ENCODE measurements around the gene CPSF7.
"Not testable (repeated sequence)": the region's sequence is repeated elsewhere in the genome, so short reads cannot be mapped to it uniquely, and the experiment has no call there.

The CPSF7 gene

DNA sequence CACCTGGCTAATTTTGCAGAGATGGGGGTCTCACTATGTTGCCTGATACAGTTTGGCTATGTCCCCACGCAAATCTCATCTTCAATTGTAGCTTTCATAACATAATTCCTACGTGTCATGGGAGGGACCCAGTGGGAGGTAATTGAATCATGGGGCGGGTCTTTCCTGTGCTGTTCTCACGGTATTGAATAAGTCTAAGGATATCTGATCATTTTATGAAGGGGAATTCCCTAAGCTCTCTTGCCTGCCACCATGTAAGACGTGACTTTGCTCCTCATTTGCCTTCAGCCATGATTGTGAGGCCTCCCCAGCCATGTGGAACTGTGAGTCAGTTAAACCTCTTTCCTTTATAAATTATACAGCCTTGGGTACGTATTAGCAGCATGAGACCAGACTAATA is 37.8 kb upstream of the CPSF7 start:
- not testable (repeated sequence) for H3K4me3 ChIP-seq (ENCODE audit: low read depth, low read length); H2AFZ ChIP-seq (ENCODE audit: low read length, unreplicated experiment); H3K4me1 ChIP-seq (ENCODE audit: control insufficient read depth, insufficient read depth, low read length, unreplicated experiment); H3K27me3 ChIP-seq (ENCODE audit: insufficient read depth, low read length); H3K36me3 ChIP-seq (ENCODE audit: insufficient read depth, low read length); H3K79me2 ChIP-seq (ENCODE audit: control insufficient read depth, insufficient read depth, low read length, unreplicated experiment); H3K27ac ChIP-seq (ENCODE audit: low read depth, low read length)

DNA sequence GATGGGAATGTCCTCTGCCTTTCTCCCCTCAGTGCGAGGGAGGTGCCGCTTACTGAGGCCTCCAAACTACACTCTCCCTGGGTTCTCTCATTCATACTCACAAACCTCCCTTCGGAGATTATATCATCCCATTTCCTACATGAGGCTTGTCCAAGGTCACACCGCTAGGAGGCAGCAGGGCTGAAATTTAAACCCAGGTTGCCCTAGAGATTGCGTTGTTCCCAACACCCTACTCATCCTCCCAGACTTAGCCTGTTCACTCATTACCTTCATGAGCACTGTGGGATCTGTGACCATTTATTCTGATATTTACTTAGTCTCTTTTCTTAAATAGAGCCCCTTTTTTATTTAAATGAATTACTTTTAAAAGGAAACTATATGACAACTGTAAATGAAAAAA is 31.2 kb upstream of the CPSF7 start:
- no peak overlapping the region for H2AFZ ChIP-seq (ENCODE audit: low read length, unreplicated experiment)
- no peak overlapping the region for H3K27ac ChIP-seq (ENCODE audit: low read depth, low read length)
- no peaks in the 10 kb centered on the region for H3K79me2 ChIP-seq (ENCODE audit: control insufficient read depth, insufficient read depth, low read length, unreplicated experiment)
- no peaks in the 10 kb centered on the region for H3K27me3 ChIP-seq (ENCODE audit: insufficient read depth, low read length)
- peaks cover 2% of the 10 kb centered on the region for H3K4me1 ChIP-seq (ENCODE audit: control insufficient read depth, insufficient read depth, low read length, unreplicated experiment)
- H3K4me3 ChIP-seq (ENCODE audit: low read depth, low read length), result no peak overlapping the region
- H3K36me3 ChIP-seq (ENCODE audit: insufficient read depth, low read length), result no peaks in the 10 kb centered on the region

DNA sequence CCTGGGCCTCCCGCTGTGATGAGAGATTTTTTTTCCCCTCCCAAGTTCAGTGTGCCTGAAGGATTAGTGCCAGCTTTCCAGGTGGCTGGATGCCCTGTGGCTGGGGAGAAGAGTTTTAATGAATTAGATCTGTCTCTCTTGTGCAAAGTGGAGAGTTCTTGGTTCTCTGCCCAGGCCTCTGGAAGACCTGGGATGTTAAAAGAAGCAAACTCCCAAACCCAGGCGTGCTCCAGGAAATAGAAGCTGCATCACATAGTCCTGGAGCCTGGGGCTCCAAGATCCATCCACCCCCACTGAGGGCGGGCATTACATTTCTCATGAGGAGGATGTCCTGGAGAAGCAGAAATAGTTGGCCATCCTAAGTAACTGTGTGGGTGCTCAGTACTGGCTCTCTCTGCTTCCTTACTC is 30.7 kb upstream of the CPSF7 start:
- Histone ChIP-seq H3K27me3 (ENCODE audit: insufficient read depth, low read length) (no peaks in the 10 kb centered on the region), H3K36me3 (ENCODE audit: insufficient read depth, low read length) (no peaks in the 10 kb centered on the region), H3K79me2 (ENCODE audit: control insufficient read depth, insufficient read depth, low read length, unreplicated experiment) (no peaks in the 10 kb centered on the region), H3K4me1 (ENCODE audit: control insufficient read depth, insufficient read depth, low read length, unreplicated experiment) (peaks cover 2% of the 10 kb centered on the region), H3K27ac (ENCODE audit: low read depth, low read length) (no peak overlapping the region), H3K4me3 (ENCODE audit: low read depth, low read length) (no peak overlapping the region), H2AFZ (ENCODE audit: low read length, unreplicated experiment) (no peak overlapping the region)

DNA sequence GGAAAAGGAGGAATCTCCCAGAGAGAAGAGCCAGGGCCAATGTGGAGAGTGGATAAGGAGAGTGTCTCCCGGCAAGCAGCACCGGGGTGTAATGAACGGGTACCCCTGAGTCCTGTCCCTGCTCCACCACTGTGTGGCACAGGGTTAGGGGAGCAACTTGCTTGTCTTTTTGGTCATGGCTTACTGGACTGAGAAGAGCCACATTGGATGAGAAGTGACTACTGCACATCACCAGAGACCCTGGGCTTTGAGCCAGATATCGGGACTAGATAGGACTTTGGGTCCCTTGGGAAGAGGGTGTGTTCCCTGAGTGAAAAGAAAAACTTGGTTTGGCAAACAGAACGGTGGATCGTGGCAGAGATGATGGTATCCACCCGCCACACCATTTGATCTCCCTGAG is 24.7 kb upstream of the CPSF7 start:
- Histone ChIP-seq H3K27me3 (ENCODE audit: insufficient read depth, low read length) (no peaks in the 10 kb centered on the region), H3K4me1 (ENCODE audit: control insufficient read depth, insufficient read depth, low read length, unreplicated experiment) (no peaks in the 10 kb centered on the region), H3K79me2 (ENCODE audit: control insufficient read depth, insufficient read depth, low read length, unreplicated experiment) (no peaks in the 10 kb centered on the region), H3K4me3 (ENCODE audit: low read depth, low read length) (no peak overlapping the region), H3K36me3 (ENCODE audit: insufficient read depth, low read length) (no peaks in the 10 kb centered on the region; the same call in 1 of the 2 replicates), H2AFZ (ENCODE audit: low read length, unreplicated experiment) (no peak overlapping the region), H3K27ac (ENCODE audit: low read depth, low read length) (no peak overlapping the region)

DNA sequence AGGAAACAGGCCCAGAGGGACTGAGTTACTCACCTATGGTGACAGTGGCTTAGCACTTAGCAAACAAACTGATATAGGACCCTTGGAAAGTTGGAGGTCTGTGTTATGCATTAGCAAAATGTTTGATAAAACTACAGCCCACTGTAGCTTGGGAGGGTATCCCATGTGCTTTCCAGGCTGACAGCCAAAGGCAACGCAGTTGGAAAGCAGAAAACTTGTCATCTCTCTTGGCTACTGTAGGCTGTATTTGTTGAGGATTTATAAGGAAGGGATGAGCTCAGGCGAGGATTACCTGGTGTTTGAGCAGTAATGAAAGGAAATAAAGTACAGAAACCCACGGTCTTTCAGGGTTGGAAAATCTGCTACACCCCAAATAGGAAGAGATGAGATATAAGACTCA is 23.9 kb upstream of the CPSF7 start:
- H2AFZ ChIP-seq (ENCODE audit: low read length, unreplicated experiment), result no peak overlapping the region
- H3K79me2 ChIP-seq (ENCODE audit: control insufficient read depth, insufficient read depth, low read length, unreplicated experiment), result no peaks in the 10 kb centered on the region
- H3K27ac ChIP-seq (ENCODE audit: low read depth, low read length), result no peak overlapping the region
- no peak overlapping the region for H3K4me3 ChIP-seq (ENCODE audit: low read depth, low read length)
- H3K36me3 ChIP-seq (ENCODE audit: insufficient read depth, low read length), result peaks cover 3% of the 10 kb centered on the region; the same call in 1 of the 2 replicates
- no peaks in the 10 kb centered on the region for H3K4me1 ChIP-seq (ENCODE audit: control insufficient read depth, insufficient read depth, low read length, unreplicated experiment)
- no peaks in the 10 kb centered on the region for H3K27me3 ChIP-seq (ENCODE audit: insufficient read depth, low read length)

DNA sequence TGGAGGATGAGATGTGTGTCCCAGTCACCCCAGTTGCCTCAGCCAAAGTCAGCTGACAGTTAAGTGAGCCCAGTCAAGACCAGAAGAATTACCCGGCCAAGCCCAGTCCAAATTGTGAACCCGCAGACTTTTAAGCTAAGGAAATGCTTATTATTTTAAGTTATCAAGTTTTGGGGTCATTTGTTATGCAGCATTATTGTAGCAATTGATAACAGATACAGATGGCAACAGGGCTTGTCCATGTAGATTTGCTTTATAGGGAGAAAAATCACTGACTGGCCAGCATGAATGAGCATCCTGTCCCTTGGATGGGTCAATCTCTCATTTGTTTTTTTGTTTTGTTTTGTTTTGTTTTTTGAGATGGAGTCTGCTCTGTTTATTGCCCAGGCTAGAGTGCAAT is 23.1 kb upstream of the CPSF7 start:
- no peak overlapping the region for H3K27ac ChIP-seq (ENCODE audit: low read depth, low read length)
- H3K4me3 ChIP-seq (ENCODE audit: low read depth, low read length), result no peak overlapping the region
- H2AFZ ChIP-seq (ENCODE audit: low read length, unreplicated experiment), result no peak overlapping the region
- H3K79me2 ChIP-seq (ENCODE audit: control insufficient read depth, insufficient read depth, low read length, unreplicated experiment), result no peaks in the 10 kb centered on the region
- H3K4me1 ChIP-seq (ENCODE audit: control insufficient read depth, insufficient read depth, low read length, unreplicated experiment), result no peaks in the 10 kb centered on the region
- peaks cover 9% of the 10 kb centered on the region; the same call in 1 of the 2 replicates for H3K36me3 ChIP-seq (ENCODE audit: insufficient read depth, low read length)
- no peaks in the 10 kb centered on the region for H3K27me3 ChIP-seq (ENCODE audit: insufficient read depth, low read length)

DNA sequence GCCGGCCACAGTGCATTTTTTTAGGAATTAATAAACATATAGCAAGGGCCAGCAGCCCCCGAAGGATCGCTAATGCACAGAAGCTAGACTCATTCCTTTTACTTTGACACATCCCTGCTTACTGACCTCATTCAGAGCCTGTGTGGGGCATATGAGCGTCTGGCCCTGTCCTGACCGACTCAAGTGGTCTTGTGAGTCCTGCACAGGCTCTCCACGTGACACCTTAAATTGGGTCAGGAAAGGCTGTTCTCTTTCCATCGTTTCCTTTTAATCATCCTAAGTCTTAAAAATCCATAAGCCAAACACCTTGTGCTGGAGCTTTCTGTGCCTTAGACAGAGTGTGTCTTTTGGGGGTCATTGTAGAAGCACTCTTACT is 18.8 kb upstream of the CPSF7 start:
- no peaks in the 10 kb centered on the region for H3K79me2 ChIP-seq (ENCODE audit: control insufficient read depth, insufficient read depth, low read length, unreplicated experiment)
- no peak overlapping the region for H3K27ac ChIP-seq (ENCODE audit: low read depth, low read length)
- peaks cover 18% of the 10 kb centered on the region for H3K36me3 ChIP-seq (ENCODE audit: insufficient read depth, low read length)

DNA sequence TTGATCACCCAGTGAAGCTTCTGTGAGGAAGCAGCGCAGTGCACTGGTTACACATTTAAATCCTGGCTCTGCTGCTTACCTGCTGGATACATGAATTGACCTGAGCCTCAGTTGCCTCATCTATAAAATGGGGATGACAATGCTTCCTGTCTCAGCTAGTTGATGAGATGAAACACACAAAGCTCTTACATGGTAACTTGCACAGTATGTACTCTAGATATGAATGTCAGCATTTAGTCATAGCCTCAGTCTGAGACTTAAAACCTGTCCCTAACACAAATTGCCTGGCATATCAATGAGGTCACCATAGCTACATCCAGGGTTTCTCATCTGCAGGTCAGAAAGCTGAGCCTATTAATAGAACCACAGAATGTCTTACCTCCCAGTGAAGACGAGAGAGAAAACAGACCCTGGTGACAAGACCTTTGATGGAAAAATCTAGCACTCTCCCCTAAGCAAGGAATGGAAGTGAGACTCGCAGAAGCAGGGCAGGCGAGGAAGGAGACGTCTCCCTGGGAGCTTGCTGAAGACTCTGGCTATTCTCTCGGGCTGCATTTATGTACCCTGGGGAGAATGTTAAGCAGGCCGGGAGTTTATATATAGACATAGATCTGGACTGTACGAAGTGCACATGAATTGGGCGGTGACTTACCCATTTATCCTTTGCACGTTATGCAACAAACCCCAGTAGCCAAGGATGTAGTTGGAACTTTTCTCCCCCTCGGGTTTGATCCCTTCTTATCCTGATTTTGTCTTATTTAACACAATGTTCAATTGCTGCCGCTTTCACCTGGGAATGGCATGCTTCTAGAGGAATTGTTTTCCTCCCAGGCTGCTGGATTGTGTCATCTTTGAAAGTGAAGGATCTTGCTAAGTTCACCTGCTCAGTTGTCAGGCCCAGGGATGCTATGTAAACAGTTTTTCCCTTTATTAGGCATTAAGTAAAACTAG is 18.1 kb upstream of the CPSF7 start:
- peaks cover 6% of the 10 kb centered on the region for H3K79me2 ChIP-seq (ENCODE audit: control insufficient read depth, insufficient read depth, low read length, unreplicated experiment)
- H3K36me3 ChIP-seq (ENCODE audit: insufficient read depth, low read length), result peaks cover 23% of the 10 kb centered on the region
- peaks cover 16% of the 10 kb centered on the region for H3K4me1 ChIP-seq (ENCODE audit: control insufficient read depth, insufficient read depth, low read length, unreplicated experiment)

More for the DNA sequence above, 18.8 kb upstream of the CPSF7 start:
- Histone ChIP-seq H3K27me3 (ENCODE audit: insufficient read depth, low read length) (no peaks in the 10 kb centered on the region), H3K4me1 (ENCODE audit: control insufficient read depth, insufficient read depth, low read length, unreplicated experiment) (peaks cover 16% of the 10 kb centered on the region), H3K4me3 (ENCODE audit: low read depth, low read length) (no peak overlapping the region), H2AFZ (ENCODE audit: low read length, unreplicated experiment) (no peak overlapping the region)

DNA sequence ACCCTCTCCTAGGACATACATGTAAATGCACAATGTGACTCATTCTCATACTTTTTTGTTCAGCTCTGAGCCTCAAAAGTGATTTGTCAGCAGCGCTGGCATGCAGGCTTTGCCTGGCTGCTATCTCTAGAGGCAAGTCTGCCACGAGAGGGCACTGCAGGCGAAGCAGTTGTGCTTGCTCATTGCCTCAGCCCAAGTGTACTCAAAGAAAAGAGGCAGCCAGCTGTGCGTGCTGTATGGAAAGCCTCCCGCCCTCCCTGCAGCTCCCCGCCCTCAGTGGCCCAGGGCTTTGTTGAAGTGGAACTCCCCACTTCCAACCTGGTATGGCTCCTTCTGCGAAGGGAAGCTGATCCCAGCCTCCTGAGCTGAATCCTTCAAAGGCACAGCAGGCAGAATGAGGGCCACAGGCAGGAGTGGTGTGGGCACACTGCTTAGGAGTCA is 16.5 kb upstream of the CPSF7 start:
- Histone ChIP-seq H3K36me3 (ENCODE audit: insufficient read depth, low read length) (peaks cover 31% of the 10 kb centered on the region), H2AFZ (ENCODE audit: low read length, unreplicated experiment) (no peak overlapping the region), H3K27ac (ENCODE audit: low read depth, low read length) (peak overlapping the region; percentile 39; the same call in 1 of the 2 replicates), H3K79me2 (ENCODE audit: control insufficient read depth, insufficient read depth, low read length, unreplicated experiment) (peaks cover 8% of the 10 kb centered on the region), H3K4me3 (ENCODE audit: low read depth, low read length) (no peak overlapping the region), H3K27me3 (ENCODE audit: insufficient read depth, low read length) (no peaks in the 10 kb centered on the region), H3K4me1 (ENCODE audit: control insufficient read depth, insufficient read depth, low read length, unreplicated experiment) (peaks cover 16% of the 10 kb centered on the region)

More for the DNA sequence above, 18.1 kb upstream of the CPSF7 start:
- no peak overlapping the region for H3K27ac ChIP-seq (ENCODE audit: low read depth, low read length)
- no peak overlapping the region for H3K4me3 ChIP-seq (ENCODE audit: low read depth, low read length)
- no peaks in the 10 kb centered on the region for H3K27me3 ChIP-seq (ENCODE audit: insufficient read depth, low read length)
- H2AFZ ChIP-seq (ENCODE audit: low read length, unreplicated experiment), result no peak overlapping the region

DNA sequence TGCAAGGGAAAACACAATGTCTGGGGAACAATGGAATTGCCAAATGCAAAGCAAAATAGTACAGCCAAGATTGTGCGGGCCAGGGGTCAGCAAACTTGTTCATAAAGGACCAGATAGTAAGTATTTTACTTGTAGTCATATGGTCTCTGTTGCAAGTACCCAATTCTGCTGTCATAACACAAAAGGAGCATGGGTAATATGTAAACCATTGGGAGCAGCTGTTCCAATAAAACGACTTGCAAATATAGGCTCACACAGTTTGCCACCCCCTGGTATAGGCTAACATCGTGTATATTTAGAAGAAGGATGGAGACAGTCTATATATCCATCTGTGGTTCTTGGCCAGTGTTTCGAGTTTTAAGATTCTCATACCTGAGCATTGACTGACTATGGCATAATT is 15.7 kb upstream of the CPSF7 start:
- no peak overlapping the region for H2AFZ ChIP-seq (ENCODE audit: low read length, unreplicated experiment)
- H3K27ac ChIP-seq (ENCODE audit: low read depth, low read length), result peak overlapping the region; percentile 26; the same call in 1 of the 2 replicates
- peaks cover 12% of the 10 kb centered on the region for H3K79me2 ChIP-seq (ENCODE audit: control insufficient read depth, insufficient read depth, low read length, unreplicated experiment)
- no peaks in the 10 kb centered on the region for H3K27me3 ChIP-seq (ENCODE audit: insufficient read depth, low read length)
- peaks cover 31% of the 10 kb centered on the region for H3K36me3 ChIP-seq (ENCODE audit: insufficient read depth, low read length)
- peaks cover 16% of the 10 kb centered on the region for H3K4me1 ChIP-seq (ENCODE audit: control insufficient read depth, insufficient read depth, low read length, unreplicated experiment)
- no peak overlapping the region for H3K4me3 ChIP-seq (ENCODE audit: low read depth, low read length)

DNA sequence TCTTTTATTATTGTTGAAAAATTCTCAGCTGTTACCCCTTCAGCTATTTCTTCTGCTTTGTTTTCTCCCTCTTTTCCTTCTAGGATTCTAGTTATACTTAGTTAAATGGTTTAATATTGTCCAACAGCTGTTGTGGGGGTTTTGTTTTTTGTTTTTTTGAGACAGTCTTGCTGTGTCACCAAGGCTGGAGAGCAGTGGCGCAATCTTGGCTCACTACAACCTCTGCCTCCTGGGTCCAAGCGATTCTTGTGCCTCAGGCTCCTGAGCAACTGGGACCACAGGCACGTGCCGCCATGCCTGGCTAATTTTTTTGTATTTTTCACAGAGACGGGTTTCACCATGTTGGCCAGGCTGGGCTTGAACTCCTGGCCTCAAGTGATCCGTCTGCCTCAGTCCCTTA is 12.8 kb upstream of the CPSF7 start:
- H2AFZ ChIP-seq (ENCODE audit: low read length, unreplicated experiment), result no peak overlapping the region
- peaks cover 16% of the 10 kb centered on the region for H3K4me1 ChIP-seq (ENCODE audit: control insufficient read depth, insufficient read depth, low read length, unreplicated experiment)
- peaks cover 20% of the 10 kb centered on the region for H3K79me2 ChIP-seq (ENCODE audit: control insufficient read depth, insufficient read depth, low read length, unreplicated experiment)
- H3K27ac ChIP-seq (ENCODE audit: low read depth, low read length), result no peak overlapping the region
- no peak overlapping the region for H3K4me3 ChIP-seq (ENCODE audit: low read depth, low read length)
- H3K27me3 ChIP-seq (ENCODE audit: insufficient read depth, low read length), result no peaks in the 10 kb centered on the region
- peaks cover 38% of the 10 kb centered on the region for H3K36me3 ChIP-seq (ENCODE audit: insufficient read depth, low read length)

Data from ACC112 (cell line).